Measurements from ENCODE around the gene LRRC3. TPM values are rescaled to one million over a fixed set of nuclear protein-coding genes. Genes with fewer than 3 reads are reported as not detected.

The LRRC3 gene
- total RNA-seq, 2 donors from 2014 or later, result 6.5 to 8.3 TPM

- Histone ChIP-seq H3K27me3 (replicated peaks; ENCODE audit: insufficient read depth) (no peaks in the 10 kb centered on the region), H3K4me1 (ENCODE audit: control insufficient read depth in 1 of 2, low read depth in 2 of 2) (no peaks in the 10 kb centered on the region), H3K4me3 (no peak overlapping the region), H3K27ac (no peak overlapping the region), H3K9me3 (no peaks in the 10 kb centered on the region), H3K36me3 (no peaks in the 10 kb centered on the region)
- ATAC-seq (ENCODE audit: insufficient number of reproducible peaks, low FRiP score, low read depth), result no peak
- no peak for TF ChIP-seq CTCF (IDR thresholded peaks at IDR 0.05)
- no peak for DNase-seq (ENCODE audit: low spot score)
These were observed 28.3 kb downstream of the LRRC3 start for GRCh38 chr21:44483288-44484237.

GRCh38 chr21:44484498-44485253 is 29.4 kb downstream of the LRRC3 start:
- H3K27me3 ChIP-seq (replicated peaks; ENCODE audit: insufficient read depth), result no peaks in the 10 kb centered on the region
- no peak for ATAC-seq (ENCODE audit: insufficient number of reproducible peaks, low FRiP score, low read depth)
- TF ChIP-seq CTCF (IDR thresholded peaks at IDR 0.05), result no peak

GRCh38 chr21:44485254-44485793 is 30.0 kb downstream of the LRRC3 start:
- Histone ChIP-seq H3K9me3 (no peaks in the 10 kb centered on the region), H3K27me3 (replicated peaks; ENCODE audit: insufficient read depth) (no peaks in the 10 kb centered on the region), H3K4me3 (no peak overlapping the region), H3K4me1 (ENCODE audit: control insufficient read depth in 1 of 2, low read depth in 2 of 2) (no peaks in the 10 kb centered on the region), H3K36me3 (no peaks in the 10 kb centered on the region), H3K27ac (no peak overlapping the region)
- ATAC-seq (ENCODE audit: insufficient number of reproducible peaks, low FRiP score, low read depth) (no peak), DNase-seq (ENCODE audit: low spot score) (no peak)
- TF ChIP-seq CTCF (IDR thresholded peaks at IDR 0.05), result no peak

More at GRCh38 chr21:44484498-44485253, 29.4 kb downstream of the LRRC3 start:
- Histone ChIP-seq H3K9me3 (no peaks in the 10 kb centered on the region), H3K4me3 (no peak overlapping the region), H3K4me1 (ENCODE audit: control insufficient read depth in 1 of 2, low read depth in 2 of 2) (no peaks in the 10 kb centered on the region), H3K27ac (no peak overlapping the region), H3K36me3 (no peaks in the 10 kb centered on the region)
- no peak for DNase-seq (ENCODE audit: low spot score)

GRCh38 chr21:44485796-44486195 is 30.5 kb downstream of the LRRC3 start:
- TF ChIP-seq CTCF (IDR thresholded peaks at IDR 0.05), result no peak
- Histone ChIP-seq H3K4me1 (ENCODE audit: control insufficient read depth in 1 of 2, low read depth in 2 of 2) (no peaks in the 10 kb centered on the region), H3K9me3 (no peaks in the 10 kb centered on the region), H3K36me3 (no peaks in the 10 kb centered on the region), H3K27me3 (replicated peaks; ENCODE audit: insufficient read depth) (no peaks in the 10 kb centered on the region), H3K4me3 (no peak overlapping the region), H3K27ac (no peak overlapping the region)
- DNase-seq (ENCODE audit: low spot score) (no peak), ATAC-seq (ENCODE audit: insufficient number of reproducible peaks, low FRiP score, low read depth) (no peak)

GRCh38 chr21:44486302-44486701 is 31.0 kb downstream of the LRRC3 start:
- no peak for DNase-seq (ENCODE audit: low spot score)

More at GRCh38 chr21:44486302-44486701, 31.0 kb downstream of the LRRC3 start:
- Histone ChIP-seq H3K36me3 (no peaks in the 10 kb centered on the region), H3K27me3 (replicated peaks; ENCODE audit: insufficient read depth) (no peaks in the 10 kb centered on the region), H3K4me3 (no peak overlapping the region), H3K4me1 (ENCODE audit: control insufficient read depth in 1 of 2, low read depth in 2 of 2) (no peaks in the 10 kb centered on the region), H3K27ac (no peak overlapping the region), H3K9me3 (no peaks in the 10 kb centered on the region)
- no peak for TF ChIP-seq CTCF (IDR thresholded peaks at IDR 0.05)
- no peak for ATAC-seq (ENCODE audit: insufficient number of reproducible peaks, low FRiP score, low read depth)
